Measurements from ENCODE around the gene RASA4B.
"Not testable (repeated sequence)": the region's sequence is repeated elsewhere in the genome, so short reads cannot be mapped to it uniquely, and the experiment has no call there.

- TF ChIP-seq EZH2phosphoT487 (conservative IDR thresholded peaks at IDR 0.05; ENCODE audit: low read length); CTCF (IDR thresholded peaks at IDR 0.05; ENCODE audit: insufficient read depth, low read length, poor library complexity, severe bottlenecking): not testable (repeated sequence)
Observed at GRCh38 chr7:102543596-102543995, 26.0 kb upstream of the RASA4B start, which contains the start of gene UPK3BL2.

All from SU-DHL-6 (cell line).